Loucy (cell line): ENCODE results near the gene VWA5B1.

Source experiments
- H2AFZ ChIP-seq: fragments of 200-600 bp; sonication (generic); 2 replicates; pipeline ENCODE4 v1.6.0; 2016; ENCODE audit warnings: antibody characterized with exemption, mild to moderate bottlenecking, low read length, moderate library complexity
- H3F3A ChIP-seq: fragments of 200-600 bp; 2 replicates; pipeline ENCODE4 v1.6.0; 2016; ENCODE audit warnings: antibody characterized with exemption, low read depth, mild to moderate bottlenecking
- H3K27me3 ChIP-seq: fragments of 200-600 bp; sonication (generic); 2 replicates; pipeline ENCODE4 v1.6.1; 2014; ENCODE audit warnings: low read length, mild to moderate bottlenecking; ENCODE audit not compliant: insufficient read depth, poor library complexity, severe bottlenecking
- H3K36me3 ChIP-seq: fragments of 200-600 bp; sonication (generic); 2 replicates; pipeline ENCODE4 v1.6.1; 2016; ENCODE audit warnings: low read length; ENCODE audit not compliant: insufficient read depth
- H3K4me1 ChIP-seq: fragments of 200-600 bp; sonication (generic); 2 replicates; pipeline ENCODE4 v1.5.1; 2014; ENCODE audit warnings: low read length, mild to moderate bottlenecking; ENCODE audit not compliant: insufficient read depth, poor library complexity, severe bottlenecking
- H3K4me2 ChIP-seq: fragments of 200-600 bp; sonication (generic); 2 replicates; pipeline ENCODE4 v1.6.0; 2014; ENCODE audit warnings: antibody characterized with exemption, low read length, low read depth, mild to moderate bottlenecking; ENCODE audit not compliant: poor library complexity, severe bottlenecking
- H3K4me3 ChIP-seq: fragments of 200-600 bp; sonication (generic); 2 replicates; pipeline ENCODE4 v1.5.1; 2014; ENCODE audit warnings: low read length, mild to moderate bottlenecking, mixed read lengths; ENCODE audit not compliant: poor library complexity, severe bottlenecking
- H3K79me2 ChIP-seq: fragments of 200-600 bp; sonication (generic); 2 replicates; pipeline ENCODE4 v1.6.1; 2014; ENCODE audit warnings: low read length; ENCODE audit not compliant: insufficient read depth
- H3K9ac ChIP-seq: fragments of 200-600 bp; sonication (generic); 2 replicates; pipeline ENCODE4 v1.6.0; 2014; ENCODE audit warnings: mild to moderate bottlenecking, low read depth, low read length, moderate library complexity; ENCODE audit not compliant: poor library complexity, severe bottlenecking
- H3K9me2 ChIP-seq: fragments of 200-600 bp; sonication (generic); replicated peaks from 2 replicates; pipeline ENCODE4 v1.6.1; 2016; ENCODE audit warnings: low read depth, low read length, mixed read lengths
- H3K9me3 ChIP-seq: fragments of 200-600 bp; sonication (generic); 2 replicates; pipeline ENCODE4 v1.6.1; 2014; ENCODE audit warnings: mild to moderate bottlenecking, antibody characterized with exemption, low read length, low read depth; ENCODE audit not compliant: insufficient read depth
- H4K20me1 ChIP-seq: fragments of 200-600 bp; sonication (generic); 2 replicates; pipeline ENCODE4 v1.6.0; 2014; ENCODE audit warnings: antibody characterized with exemption, low read length, mild to moderate bottlenecking; ENCODE audit not compliant: insufficient read depth, poor library complexity, severe bottlenecking
- EZH2phosphoT487 ChIP-seq: fragments of 200-600 bp; IDR thresholded peaks from 2 replicates; pipeline ENCODE4 v1.6.1; 2018; ENCODE audit warnings: antibody characterized with exemption, mild to moderate bottlenecking, moderate library complexity, borderline replicate concordance
- TF ChIP-seq, protein P1 (sequence below): fragments of 200-600 bp; sonication (generic); conservative IDR thresholded peaks from 2 replicates; pipeline ENCODE4 v1.5.1; 2014; ENCODE audit warnings: mild to moderate bottlenecking, antibody characterized with exemption, low read length

The VWA5B1 gene

DNA sequence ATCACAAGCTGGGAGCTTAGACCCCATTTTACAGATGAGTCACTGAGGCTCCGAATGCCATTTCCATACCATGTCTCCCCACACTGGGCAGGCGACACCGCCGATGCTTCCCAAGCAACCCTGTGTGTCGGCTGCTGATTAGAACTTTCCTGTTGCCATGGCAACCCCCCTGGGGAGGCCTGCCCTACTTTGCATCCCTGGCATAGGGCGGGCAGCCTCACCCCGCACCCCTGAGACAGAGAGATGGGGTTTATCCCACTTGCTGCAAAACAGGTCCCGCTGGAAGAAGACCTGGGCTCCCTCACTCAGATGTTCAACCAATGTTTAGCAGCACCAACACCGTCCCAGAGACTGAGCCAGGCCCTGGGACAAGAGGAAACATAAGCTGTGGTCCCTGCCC is 113.8 kb downstream of the VWA5B1 start:
- Histone ChIP-seq H3K36me3 (no peaks in the 10 kb centered on the region), H4K20me1 (no peaks in the 10 kb centered on the region), H2AFZ (no peak overlapping the region), H3K9me3 (no peaks in the 10 kb centered on the region), H3K9me2 (no peaks in the 10 kb centered on the region), H3K4me2 (no peak overlapping the region), H3K4me1 (no peaks in the 10 kb centered on the region), H3K27me3 (no peaks in the 10 kb centered on the region), H3K4me3 (no peak overlapping the region), H3F3A (no peaks in the 10 kb centered on the region), H3K9ac (no peak overlapping the region), H3K79me2 (no peaks in the 10 kb centered on the region)
- no peak for TF ChIP-seq EZH2phosphoT487
- TF ChIP-seq, protein P1, sequence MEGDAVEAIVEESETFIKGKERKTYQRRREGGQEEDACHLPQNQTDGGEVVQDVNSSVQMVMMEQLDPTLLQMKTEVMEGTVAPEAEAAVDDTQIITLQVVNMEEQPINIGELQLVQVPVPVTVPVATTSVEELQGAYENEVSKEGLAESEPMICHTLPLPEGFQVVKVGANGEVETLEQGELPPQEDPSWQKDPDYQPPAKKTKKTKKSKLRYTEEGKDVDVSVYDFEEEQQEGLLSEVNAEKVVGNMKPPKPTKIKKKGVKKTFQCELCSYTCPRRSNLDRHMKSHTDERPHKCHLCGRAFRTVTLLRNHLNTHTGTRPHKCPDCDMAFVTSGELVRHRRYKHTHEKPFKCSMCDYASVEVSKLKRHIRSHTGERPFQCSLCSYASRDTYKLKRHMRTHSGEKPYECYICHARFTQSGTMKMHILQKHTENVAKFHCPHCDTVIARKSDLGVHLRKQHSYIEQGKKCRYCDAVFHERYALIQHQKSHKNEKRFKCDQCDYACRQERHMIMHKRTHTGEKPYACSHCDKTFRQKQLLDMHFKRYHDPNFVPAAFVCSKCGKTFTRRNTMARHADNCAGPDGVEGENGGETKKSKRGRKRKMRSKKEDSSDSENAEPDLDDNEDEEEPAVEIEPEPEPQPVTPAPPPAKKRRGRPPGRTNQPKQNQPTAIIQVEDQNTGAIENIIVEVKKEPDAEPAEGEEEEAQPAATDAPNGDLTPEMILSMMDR, result no peak
